ENCODE measurements around the gene AGAP2.
"Not testable (repeated sequence)": the region's sequence is repeated elsewhere in the genome, so short reads cannot be mapped to it uniquely, and the experiment has no call there.

AGAP2 gene

DNA sequence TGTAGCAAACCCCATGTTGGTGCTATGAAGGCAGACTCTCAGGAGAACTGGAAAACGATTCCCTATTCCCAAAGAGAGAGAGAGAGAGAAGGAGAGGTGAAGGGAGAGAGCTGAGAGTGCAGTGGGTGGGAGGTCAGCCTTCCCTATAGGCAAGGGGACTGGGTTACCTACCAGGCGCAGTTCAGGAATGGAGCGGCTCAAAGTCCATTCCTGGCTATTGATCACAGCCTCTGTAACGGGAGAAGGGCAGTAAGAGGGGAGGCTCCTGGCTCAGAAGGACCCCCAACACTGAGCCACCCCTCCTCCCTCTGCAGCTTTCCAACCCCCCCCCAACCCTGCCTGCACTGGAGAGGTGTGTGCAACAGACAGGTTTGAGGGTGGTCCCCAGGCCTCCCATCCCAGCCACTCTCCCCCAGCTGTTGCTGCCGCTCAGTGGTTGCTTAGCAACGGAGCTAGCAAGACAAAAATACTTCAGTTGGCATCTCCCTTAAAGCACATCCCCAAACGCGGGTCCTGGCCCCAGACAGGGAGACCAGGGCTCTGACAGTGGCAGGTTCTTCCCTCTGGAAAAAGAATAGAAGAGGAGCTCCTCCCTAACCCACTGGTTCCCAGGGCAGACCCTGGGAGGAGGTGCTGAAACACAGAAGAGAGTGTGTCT lies 3.2 kb downstream of the AGAP2 start:
- DNase-seq: no peak

DNA sequence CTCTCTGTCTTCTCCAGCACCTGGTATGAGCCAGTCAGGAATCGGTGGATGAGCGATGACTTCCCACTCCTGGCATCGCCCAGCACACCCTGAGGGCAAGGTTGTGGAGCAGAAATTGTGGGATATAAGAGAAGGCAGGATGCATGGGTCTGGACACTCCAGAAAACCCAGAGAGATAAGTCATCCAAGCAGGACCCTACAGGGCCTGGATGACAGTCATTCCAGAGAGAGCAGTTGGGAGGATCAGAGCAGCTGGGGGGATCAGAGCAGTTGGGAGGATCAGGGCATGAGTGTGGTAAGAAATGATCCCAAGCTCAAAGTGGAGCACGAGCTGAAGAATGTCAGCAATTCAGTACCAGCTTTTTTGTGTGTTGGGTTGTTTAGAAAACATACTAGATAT lies 4.0 kb downstream of the AGAP2 start:
- DNase-seq: no peak

DNA sequence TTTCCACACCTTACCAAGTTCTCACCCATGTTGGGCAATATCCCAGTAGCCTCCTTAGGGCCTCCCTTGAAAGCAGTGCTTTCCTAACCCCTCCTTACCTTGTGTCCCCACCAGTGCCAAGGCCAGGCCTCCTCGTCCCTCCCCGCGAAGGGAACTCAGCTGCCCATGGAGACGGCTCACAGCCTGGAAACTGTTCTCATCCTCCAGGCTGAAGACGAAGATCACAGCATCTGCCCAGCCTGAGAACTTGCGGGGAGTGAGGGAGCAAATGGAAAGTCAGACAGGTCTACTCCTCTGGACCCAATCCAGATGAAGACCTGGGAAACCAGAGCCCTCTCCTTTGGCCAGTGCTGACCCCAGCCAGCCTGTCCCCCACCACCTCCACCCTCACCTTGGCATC lies 4.6 kb downstream of the AGAP2 start:
- no peak for DNase-seq

DNA sequence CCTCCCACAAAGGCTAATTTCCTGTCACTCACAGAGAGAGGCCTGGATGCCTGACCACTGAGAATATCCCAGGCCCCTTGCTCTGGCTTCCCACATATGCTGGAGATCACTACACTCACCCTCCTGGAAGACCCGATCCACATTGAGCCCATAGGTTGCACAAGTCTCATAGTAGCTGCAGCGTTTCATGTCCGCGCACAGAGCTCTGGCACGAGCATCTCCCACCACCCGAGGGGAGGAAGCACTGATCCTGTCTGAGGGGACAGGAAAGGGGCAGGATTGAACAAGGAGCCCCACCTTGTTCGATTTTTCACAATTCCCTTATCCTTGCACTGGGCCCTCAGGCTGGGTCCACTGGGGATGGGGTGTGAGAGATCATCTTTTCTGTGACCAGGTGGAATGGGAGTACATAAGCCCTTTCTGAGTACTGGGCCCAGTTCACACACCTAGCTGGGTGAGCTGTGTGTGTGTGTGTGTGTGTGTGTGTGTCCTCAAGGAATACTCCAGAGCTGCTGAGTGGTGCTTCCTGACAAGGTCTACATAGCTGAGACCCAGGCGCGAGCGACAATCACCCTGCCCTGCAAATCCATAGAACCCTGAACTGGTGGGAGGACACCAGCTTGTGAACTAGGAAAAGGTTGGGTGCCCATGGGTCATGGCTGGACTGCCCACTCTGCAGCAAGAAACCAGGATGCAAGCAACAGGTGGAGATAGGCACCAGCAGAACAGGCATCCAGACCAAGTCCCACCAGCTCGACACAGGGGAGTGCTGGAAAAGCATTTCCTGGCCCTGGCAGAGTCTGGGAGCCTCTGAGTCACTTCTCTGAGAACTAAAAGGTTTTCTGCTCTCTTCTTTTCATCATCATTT lies 5.6 kb downstream of the AGAP2 start:
- DNase-seq: no peak

- no peak for DNase-seq
These were observed 6.3 kb downstream of the AGAP2 start for GRCh38 chr12:57732270-57732669.

- DNase-seq: no peak
These were observed 7.0 kb downstream of the AGAP2 start for GRCh38 chr12:57731411-57732080.

DNA sequence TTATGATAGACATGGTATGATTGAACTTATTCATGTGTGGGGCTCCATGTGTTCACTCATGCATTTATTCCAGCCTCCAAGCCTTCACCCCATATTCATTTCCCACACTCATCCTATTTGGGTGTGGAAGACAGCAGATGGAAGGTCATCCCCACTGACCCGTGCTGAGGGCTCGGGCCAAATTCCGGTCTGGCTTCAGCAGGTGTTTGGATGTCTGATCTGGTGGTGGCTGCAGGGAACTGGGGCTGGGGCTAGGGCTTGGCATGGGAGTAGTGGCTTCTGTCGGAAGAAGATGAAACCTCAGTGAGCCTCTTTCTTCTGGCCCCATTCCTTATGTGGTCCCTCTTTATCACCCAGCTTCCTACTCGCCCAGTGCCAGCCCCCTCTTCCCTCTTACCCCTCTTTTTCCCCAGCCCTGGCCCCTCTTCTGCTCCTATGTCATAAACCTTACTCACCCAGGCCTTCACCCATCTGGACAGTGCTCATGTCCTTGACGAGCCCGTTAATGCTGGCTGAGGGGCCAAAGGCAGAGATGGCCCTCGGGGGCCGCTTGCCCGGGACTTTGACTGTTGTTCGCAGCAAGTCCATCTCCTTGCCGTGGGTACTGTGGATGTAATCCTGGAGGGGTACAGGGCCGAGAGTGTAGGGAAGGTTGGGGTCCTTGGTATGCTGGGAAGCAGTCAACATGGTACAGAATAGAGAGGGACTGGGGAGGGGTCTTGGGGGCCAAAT lies 8.0 kb downstream of the AGAP2 start:
- DNase-seq: no peak

- DNase-seq: no peak
These were observed 9.2 kb downstream of the AGAP2 start for GRCh38 chr12:57729321-57729844.

DNA sequence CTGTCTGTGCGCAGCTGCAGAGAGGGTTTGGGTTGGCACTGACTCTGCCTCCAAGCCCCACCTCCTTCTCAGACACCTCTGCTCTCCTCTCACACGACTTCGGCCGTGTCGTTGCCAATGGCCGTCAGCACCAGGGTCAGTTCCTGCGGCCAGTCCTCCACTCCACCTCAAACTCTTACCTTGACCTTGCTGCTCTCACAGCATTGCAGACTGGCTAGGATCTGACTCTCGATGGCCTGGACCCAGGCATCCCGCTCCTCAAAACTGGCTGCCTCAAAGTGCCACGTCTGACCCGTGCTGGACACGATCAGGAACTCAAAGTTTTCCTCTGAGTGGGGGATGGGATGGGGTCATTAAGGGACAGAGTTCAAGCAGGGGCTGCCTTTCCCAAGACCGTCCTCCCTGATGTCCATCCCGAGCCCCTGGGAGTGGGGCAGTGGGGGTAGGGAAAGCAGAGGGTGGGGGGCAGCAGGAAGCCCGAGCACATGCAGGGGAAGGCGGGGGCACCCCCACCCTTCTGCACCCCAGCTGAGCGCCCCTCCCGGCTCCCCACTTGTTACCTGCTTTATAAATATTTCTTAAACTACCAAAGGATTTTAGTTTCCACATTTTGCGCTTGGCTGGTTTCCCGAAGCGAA lies 10.7 kb downstream of the AGAP2 start:
- DNase-seq: no peak

GRCh38 chr12:57726884-57727757 lies 11.4 kb downstream of the AGAP2 start:
- DNase-seq: no peak

DNA sequence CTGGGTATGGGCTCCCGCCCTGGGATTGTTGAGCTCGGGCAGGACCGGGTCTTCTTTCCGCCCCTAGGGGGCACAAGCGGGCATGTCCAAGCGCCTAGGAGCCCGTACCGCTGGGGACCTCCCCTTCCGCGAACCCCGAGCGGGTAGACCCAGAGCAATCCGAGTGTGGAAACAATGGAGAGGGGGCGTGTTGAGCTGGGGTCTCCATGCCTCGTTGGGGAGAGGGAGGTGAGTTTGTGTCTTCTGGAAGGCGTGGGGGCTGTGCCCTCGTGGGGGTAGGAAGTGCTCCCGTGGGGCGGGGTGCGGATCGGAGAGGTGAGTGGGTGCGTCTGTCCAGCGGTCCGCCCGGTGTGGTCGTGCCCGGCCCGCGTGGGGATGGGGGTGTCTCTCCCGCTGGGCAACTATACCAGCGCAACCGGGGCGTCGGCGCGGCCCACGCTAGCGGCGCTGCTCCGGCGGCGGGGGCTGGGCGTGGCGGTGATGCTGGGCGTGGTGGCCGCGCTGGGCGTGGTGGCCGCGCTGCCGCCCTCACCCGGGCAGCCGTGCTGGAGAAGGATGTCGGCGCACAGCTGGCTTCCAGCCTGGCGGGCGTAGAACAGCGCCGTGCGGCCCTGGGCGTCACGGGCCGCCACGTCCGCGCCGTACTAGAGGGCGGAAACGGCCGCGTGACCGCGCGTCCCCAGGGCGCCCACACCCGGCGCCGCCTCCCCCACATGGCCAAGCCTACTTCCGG lies 12.2 kb downstream of the AGAP2 start:
- DNase-seq: peak; percentile 16

- DNase-seq: no peak
These were observed 12.7 kb downstream of the AGAP2 start for GRCh38 chr12:57725851-57726150.

DNA sequence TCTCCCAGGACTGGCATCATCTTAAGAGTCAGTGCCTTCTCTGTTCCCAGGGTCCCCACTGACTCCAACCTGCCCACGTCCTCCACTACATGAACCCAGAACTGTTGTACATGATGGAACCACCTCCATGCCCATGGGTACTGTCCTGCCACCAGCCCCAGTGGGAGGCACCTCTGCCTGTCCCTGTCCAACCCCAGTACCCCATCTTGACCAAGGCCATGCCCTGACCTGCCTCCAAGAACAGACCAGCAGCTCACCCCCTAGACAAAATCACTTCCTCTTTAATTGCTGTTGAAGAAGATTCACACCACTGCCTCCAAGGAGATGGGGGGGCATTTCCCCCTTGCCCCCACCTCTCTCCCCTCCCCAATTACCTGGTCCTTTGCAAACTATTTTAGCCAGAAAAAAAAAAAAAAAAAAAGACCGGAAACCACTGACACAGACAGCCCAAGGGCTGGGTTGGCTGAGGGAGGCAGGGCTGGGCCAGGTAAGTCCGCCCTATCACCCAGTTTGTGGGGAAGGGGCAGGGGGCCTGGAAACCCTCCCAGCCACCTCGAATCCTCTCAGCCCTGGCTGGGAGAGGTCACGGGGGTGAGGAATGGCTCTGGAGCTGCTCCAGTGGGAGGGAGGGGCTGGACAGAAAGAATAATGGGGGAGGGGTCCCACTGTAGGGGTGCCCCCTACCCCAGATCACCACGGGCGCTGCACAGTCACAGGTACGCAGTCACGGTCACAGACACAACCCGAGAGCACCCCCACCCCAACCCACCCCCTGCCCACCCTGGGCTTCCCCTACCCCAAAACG lies 13.4 kb downstream of the AGAP2 start:
- no peak for DNase-seq

DNA sequence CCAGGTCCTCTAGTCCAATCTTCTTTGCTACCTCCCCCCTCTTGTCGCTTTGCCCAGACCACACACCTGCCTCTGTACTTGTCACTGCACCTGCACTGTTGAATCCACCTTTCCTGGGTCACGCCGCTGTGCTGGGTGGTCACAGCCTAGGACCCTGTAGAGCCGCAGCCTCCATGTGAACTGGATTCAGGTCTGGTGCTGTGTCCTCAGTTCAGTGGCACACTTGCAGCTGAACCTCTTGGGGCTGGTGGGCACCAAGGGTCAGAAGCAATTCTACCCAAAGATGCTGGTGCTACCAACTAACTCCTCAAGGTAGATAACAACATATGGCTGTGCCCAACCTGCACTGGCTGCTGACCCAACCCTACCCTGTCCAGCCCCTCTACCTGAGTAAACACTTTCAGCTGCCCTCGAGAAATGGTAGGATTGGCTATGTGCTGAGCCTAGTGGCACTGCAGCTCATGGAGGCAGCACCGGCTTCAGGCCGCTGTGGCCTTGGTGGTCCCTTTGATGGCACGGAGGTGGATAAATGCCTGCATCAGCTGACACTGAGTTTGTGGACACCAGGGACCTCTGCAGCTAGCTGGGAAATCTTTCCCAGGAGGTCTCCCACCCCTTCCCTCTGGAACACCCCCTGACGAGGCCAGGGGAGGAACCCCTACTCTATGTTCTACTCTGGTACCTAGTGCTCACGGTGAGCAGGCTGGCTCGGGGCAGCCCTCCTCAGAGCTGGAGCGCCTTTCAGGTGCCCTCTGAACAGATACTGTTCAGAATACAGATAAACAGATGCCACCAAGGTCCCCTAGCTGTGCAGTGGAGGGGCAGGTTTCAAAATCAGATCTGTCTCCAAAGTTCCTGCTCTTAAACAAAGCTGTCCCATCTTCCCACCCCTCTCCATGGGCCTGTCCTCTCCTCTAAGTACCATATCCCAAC lies 14.3 kb downstream of the AGAP2 start:
- DNase-seq: no peak

DNA sequence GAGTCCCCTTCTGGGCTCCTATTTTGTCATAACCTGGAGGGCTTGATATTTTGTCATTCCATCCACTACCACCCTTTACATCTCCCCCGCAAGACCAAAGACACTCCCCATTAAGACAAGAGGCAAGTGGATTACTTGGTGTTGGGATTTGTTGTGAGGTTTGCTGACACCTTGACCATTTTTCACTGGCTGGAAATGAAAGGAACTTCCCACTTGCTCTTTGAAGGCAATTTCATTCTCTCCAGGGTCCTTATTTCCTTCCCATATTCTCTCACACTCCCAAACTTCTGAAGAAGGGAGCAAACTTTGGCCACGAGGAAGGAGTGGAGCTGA lies 14.9 kb downstream of the AGAP2 start:
- DNase-seq: no peak

DNA sequence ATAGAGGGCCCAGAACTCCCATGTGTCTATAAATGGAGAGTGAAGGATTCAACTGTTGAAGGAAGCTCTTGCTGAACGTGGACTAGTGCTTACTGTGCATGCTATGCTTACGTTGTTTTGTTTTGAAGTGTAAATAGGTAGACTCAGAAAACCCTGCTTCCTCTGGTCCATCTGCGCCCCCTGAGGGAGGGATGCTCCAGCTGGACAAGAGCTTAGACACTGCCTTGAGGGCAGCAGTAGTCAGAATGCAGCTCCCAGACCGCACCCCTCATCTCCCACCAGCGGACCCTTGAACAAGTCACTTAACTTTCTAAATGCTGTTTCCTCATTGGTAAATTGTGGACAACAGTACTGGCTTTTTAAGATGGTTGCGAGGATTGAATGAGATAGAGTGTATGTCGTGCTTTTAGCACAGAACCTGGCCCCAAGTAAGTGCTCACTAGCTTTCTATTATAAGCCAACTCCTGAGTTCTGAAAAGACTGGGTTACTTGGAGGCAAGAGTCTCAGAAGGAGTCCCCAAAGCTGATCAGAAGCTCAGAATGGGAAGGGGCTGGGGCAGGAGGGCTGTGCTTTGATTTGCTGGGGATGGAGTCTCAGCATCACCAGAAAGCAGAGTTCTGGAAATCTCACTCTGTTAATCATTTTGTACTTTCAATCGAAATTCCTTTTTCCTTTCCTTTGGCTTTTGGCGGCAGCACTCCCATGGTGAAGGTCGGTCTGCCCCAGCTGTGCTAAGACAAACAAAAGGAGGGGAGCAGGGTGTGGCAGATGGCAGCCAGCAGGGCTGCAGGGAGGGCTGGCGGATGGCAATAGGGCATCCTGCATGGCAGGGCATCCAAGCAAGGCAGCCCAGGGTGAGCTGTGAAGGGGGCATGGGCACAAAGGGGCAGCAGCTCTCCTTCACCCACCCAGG lies 15.6 kb downstream of the AGAP2 start:
- DNase-seq: no peak

DNA sequence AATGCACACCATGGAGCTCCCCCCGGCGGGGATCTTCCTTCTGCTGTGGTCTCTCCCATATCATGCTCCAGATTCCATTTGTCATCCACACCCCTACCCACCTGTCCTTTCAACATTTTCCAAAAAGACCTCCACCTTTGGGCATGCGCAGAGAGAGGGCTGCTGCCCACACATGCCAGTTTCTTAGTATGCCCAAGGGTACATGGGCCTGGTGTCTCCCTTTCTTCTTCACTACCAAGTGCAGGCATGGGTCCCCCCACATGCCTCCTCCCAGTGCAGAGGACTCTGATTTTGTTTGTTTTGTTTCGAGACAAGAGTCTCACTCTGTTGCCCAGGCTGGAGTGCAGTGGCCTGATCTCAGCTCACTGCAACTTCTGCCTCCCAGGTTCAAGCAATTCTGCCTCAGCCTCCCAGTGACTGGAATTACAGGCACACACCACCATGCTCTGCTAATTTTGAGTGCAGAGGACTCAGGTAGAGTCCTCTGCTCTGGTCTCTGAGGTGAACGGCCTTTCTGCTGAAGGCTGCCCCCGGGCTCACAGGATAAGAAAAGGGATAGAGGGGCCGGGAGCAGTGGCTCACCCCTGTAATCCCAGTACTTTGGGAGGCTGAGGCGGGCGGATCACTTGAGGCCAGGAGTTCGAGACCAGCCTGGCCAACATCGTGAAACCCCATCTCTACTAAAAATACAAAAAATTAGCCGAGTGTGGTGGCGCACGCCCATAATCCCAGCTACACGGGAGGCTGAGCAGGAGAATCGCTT lies 16.5 kb downstream of the AGAP2 start:
- DNase-seq: not testable (repeated sequence)
